HG03439 (cell line): Measurements from ENCODE around the gene ALDH1L1.

Experiments
- ATAC-seq: cut with Tn5 transposase; IDR thresholded peaks from one replicate; pipeline ENCODE4 v1.9.1; 2021; ENCODE audit warnings: mild to moderate bottlenecking, moderate library complexity; ENCODE audit not compliant: unreplicated experiment

The ALDH1L1 gene

DNA sequence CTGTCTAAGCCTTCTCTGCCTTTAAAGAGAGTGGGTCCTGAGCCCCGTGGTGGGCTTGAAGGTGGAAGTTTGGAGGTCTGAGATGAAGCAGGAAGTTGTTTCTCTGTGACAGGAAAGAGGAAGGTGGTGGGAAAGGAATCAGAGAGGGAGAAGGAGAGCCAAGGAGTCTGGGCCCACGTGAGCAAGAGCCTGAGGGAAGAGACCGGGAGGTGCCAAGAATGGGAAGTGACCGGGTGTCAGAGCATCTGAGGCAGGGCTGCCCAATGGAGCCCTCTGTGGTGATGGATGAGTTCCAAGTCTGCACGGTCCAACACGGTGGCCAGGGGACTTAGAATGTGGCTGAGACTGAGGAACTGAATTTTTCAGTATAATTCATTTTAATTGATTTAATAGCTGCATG lies 24.6 kb downstream of the ALDH1L1 start:
- ATAC-seq: no peak

DNA sequence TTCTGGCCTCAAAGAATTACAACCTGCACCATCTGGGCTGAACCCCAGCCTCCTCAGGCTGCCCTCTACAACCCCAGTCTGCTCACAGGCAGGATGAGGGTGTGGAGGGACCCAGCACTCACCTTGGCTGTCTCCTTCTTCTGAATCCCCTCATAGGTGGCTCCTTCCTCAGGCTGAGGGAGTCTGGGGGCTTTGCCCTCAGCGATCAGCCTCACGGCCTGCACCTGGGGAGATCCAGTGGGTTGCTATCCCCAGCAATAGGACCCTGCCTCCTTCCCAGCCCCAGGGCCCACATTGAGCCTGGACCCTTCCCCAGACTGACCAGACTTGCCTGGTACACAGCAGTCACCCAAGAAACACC lies 25.1 kb downstream of the ALDH1L1 start:
- ATAC-seq: no peak

DNA sequence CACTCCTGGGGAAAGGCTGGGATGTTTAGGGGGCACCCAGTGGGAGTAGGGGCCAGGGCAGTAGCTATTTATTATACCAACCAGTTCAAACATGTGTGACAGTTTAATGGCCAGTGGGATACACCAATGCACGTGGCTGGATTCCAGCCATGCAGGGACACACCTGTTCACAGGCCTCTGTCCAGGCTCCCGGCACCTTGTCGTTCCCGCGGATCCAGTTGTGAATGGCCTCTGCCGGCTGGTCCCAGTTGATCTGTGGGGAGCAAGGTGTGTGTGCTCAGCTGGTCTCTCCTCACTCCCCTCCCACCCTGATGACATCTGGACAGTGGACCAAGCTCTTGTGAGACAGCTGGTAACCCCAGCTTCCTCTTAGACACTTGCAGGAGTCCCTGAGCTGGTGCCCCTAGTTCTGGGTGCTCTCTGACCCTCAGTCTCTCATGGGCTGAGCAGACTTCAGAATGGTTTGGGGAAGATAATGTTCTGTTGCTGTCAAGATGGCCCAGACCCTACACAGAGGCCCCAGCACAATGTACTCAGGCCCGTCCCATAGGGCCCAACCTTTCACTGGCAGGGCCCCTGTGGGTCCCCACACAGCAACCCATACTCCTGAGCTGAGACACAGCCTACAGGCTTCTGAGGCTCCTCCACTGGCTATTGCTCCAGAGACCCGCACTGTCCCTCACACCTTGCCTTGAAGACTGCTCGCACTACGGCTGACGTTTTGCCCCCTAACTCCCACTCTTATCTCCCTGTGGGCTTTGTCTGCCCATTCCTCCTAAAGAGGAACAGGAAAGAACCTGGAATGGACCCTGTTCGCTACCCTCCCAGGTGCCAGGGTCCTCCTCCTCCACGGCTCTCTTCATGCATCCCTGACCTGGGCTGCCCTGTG lies 25.8 kb downstream of the ALDH1L1 start:
- no peak for ATAC-seq

DNA sequence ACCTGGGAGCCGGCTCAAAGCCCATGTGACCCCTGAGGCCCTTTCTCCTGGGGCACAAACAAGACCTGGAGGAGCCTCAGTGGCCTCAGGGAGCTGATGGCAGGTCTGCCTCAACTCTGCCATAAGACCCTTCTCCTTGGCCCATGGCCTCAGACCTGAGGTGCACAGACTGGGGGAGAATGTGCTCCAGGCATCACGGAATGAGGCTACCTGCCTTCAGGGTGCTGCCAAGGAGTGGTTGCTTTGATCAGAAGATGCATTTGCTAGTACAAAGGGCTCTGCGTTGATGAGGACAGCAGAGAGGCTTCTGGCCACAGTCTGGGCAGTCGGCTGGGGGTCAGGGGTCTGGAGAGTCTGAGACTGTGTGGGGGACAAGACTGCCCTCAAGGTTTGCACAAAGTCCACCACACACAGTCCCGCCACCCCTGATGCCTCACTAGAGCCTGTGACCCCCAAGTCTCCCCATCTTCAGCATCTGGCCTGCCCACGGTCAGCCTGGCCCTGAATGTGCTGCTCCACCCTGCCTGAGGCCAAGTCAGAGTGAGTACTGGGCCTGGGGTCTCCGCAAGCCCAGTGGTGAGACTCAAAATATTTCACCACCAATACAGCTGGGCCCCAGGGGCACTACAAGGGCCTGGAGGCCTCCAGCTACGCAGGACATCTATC lies 26.6 kb downstream of the ALDH1L1 start:
- ATAC-seq: no peak

DNA sequence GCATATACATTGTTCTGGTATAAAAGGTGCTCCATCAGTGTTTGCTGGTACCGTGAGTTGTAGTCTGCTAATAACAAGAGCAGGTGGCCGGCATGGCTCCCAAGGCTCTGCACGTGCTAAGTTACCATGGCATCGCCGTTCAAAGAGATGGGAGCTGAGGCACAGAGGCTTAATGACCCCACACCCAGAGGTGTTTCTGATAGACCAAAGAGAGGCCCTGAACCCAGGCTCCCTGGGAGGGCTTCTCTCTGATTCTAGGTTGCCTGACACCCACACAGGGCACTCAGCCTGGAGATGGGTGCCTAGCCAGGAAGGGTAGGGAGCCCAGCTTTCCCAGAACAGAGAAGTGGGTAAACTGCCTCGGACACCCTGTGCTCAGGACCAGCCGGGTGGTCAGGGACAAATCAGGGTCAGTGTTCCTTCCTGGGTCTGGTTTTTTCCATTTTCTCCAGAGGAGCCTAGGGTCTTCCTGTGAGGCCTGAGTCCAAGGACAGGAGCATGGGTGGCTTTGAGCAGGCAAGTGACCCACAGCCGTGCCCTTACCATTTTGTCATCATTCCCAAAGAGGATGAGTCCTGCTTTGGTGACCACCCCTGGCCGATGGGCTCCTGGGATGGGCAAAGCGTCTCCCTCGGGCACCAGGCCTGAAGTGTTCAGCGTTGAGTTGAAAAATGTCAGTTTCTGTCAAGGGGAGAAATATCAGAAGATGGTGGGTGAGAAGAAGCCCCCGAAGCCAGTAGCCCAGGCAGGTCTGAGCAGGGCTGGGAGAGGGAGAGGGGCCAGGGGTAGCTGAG lies 27.3 kb downstream of the ALDH1L1 start:
- no peak for ATAC-seq

DNA sequence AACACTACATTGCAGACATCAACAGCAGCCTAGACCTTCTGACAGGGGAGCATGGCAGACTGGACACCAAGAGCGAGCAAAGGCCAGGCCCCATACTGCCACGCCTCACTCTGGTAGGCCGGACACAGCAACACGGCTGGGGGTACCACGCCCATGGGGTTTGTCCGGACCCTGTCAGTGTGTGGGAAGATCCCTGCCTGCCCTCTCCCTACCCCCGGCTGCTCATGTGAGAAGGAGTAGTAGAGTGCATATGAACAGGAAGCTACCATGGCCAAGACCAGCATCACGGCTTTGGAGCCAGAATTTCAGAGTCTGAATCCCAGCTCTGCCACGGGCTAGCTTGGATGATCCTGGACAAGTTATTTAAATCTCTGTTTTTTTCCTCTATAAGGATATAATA lies 27.9 kb downstream of the ALDH1L1 start:
- no peak for ATAC-seq

DNA sequence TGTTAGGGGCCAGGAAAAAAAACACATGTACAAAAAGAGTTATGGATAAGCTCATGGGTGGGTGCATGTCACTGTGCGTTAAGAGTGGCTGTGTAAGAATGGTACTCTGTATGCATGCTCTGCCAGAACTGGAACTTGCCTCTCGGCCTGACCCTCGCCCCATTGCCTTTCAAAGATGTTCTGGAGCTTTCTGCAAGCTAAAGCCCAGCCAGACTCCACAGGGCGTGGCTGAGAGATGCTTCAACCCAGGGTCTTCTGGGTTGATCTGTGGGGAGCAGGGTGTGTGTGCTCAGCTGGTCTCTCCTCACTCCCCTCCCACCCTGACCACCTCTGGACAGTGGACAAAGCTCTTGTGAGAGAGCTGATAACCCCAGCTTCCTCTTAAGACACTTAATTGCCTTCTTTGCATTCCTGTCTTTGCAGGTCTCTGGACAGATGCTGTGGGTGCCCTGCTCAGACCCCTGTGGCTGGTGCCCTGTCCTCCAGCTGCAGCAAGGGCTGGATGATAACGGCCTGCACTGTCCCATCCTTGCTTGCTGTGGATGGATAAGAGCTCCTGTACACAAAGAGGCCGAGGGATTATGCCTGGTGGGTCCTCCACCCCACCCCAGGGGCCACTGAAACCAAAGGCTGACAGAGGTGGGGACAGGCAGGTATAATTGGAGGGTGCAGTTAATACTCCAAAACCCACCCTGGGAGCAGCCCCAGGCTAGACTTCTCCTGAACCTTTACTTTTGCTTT lies 28.7 kb downstream of the ALDH1L1 start:
- ATAC-seq: no peak

DNA sequence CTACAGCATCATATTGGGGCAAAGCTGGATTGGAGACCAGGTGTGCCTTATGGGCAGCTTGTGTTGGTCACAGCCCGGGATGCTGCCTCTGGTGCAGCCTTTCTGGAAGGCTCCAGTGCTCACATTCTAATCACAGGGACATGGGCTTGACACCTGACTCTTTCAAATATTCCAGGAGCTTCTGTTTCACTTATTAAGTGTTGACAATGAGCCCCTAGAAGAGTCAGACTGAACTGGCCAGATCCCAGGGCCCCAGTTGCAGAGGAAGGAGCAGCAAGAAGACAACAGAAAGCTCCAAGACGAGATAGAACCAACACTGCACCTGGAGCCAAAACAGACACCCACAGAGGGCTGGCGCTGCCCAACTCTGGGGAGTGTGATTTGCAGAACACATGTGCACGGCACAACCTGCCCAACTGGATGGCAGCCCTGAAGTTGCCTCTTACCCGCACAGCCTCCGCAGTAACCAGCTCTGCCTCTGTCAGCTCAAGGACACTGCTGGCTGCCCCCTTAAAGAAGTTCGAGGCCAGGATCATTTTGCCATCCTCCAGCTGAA lies 30.3 kb downstream of the ALDH1L1 start:
- no peak for ATAC-seq

DNA sequence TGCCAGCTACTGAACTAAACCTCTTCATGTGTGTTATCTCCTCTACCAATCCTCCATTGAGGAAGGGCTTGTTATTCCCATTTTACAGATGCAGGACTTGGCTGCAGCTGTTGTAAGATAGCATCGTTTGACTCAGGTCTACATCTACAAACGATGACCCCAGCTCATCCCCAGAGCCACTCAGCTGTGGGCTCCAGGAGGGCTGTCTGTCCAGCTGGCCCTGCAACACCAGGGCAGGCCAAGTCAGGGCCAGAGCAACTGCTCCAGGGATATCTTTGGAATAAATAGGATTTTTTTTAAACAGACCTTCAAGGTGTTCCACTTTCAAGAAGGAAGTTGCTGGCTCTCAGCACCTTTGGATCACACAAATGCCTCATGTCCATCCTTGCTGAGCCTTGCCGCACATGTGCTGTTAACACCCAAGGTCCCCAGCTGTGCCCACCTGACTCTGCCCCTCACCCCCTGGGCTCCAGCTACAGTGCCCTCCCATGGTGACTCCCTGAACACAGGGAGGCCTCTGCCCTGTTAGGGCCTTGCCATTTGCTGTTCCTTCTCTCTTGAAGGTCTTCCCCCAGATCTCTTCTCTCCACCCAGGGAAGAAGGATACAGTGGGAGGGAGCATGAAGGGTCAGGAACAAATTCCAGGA lies 31.0 kb downstream of the ALDH1L1 start:
- no peak for ATAC-seq

GRCh38 chr3:126147932-126148683 lies 32.3 kb downstream of the ALDH1L1 start:
- no peak for ATAC-seq

GRCh38 chr3:126147147-126147931 lies 33.0 kb downstream of the ALDH1L1 start:
- no peak for ATAC-seq

DNA sequence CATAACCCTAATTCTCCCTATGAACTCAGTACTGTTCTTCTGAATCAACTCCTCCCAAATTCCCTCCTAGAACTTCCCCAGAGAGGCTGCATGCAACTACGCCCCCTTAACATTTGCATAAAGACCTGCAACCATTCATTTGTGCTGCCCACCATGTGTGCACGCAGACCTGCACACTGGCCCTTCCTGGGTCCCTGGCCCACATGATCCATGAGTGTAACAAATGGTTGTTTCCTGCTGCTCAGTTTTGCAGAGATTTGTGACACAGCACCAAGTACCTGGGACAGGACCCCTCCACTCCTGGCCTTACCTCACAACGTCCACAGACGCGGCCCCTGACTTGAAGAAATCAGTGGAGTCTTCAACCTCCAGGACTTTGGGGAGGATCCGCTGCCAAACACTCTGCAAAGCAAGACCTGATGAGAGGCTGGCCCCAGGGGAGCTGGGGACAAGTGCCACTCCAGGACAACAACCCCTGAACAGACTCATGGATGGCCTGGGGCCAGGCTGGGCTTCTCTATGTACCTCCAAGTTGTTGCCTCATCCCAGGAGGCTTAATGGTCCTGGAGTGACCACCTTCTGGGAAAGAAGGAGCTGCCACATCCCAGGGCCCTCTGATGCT lies 33.8 kb downstream of the ALDH1L1 start:
- ATAC-seq: no peak

GRCh38 chr3:126146034-126146433 lies 34.4 kb downstream of the ALDH1L1 start:
- no peak for ATAC-seq

DNA sequence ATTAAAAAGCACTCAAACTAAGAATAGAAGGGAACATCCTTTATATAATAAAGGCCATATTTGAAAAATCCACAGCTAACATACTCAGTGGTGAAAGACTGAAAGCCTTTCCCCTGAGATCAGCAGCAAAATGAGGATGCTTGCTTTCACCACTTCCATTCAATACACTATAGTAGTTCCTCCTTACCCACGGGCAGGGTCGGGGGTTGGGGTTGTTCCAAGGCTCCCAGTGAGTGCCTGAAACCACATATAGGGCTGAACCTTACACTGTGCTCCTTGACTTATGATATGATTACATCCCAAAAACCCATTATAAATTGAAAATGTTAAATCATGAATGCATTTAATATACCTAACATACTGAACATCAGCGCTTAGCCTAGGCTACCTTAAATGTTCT lies 37.7 kb downstream of the ALDH1L1 start:
- ATAC-seq: no peak

DNA sequence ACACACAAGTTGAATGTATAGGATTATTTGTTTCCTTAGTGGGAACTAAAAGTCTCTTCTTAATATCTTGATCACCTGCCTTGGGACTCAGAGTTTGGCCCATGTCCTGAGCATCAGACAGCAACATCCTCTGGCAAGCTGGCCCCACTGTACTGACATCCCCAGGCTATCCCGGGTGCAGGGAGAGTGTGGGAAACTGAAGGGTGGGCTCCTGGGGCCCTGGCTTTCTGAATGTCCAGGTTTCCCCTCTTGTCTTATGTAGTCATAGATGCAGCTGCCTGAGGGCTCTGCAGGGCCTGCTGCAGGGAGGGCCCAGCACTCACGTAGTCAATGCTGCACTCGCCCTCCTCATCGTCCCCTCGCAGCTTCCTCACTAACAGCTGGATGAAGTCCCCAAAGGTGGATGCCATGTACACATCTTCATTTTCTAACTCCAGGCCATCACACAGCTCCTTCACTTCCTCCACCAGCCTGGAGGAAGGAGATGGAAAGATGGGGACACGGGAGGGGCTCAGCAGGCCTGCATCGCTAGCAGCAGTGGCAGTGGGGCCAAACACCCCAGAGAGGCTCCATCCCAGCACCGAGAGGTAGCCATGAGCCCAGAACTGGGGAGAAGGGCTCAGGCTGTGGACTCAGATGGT lies 42.8 kb downstream of the ALDH1L1 start:
- ATAC-seq: no peak

DNA sequence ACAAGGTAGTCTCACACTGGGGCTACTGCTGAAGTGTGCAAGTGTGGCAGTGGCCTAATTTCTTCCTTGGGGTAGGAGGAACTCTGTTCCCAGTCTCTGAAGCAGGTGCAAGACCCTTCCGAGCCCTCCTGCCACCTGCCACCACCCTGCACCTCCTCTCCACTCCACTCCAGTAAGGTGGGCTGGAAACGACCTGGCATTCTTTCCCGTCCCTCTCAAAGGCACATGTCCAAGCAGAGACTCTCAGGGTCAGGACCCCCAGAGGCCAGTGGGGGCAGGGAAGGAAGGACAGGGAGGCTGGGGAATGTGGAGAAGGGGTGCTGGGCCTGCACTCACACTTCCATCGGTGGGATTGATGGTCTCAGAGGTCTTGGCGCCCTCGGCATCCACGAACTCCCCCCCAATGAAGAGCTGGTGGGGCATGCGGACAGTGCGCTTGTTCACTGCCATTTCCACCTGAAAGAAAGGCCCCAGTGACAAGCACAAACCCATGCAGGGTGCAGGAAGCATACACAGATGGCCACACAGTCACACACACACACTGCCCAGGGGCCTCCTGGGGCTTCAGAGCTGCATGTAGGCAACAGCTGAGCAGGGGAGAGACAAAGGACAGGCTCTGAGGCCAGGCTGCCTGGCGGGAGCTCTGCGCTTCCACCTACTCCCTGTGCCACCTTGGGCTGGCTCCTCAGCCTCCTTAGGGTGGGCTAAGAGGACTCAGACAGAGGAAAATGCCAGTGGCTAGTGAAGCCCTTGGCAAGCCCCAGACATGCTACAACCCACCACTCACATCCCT lies 43.8 kb downstream of the ALDH1L1 start:
- no peak for ATAC-seq
